RWPE2 (cell line): ENCODE measurements around the gene EPN1.

Experiments used
- ATAC-seq: fragments of 200-7000 bp; cut with Tn5 transposase; 3 replicates; pipeline ENCODE4 v1.9.1; 2021; ENCODE audit warnings: low read depth
- DNase-seq: peaks from one replicate; pipeline ENCODE4 v3.0.0-alpha.2; 2020; ENCODE audit warnings: low spot score
- H3K27ac ChIP-seq: fragments of 450-650 bp; 2 replicates; pipeline ENCODE4 v1.5.1; 2017; ENCODE audit warnings: mild to moderate bottlenecking; ENCODE audit not compliant: poor library complexity, severe bottlenecking
- H3K27me3 ChIP-seq: fragments of 250-450 bp; sonication (Bioruptor Pico); 2 replicates; pipeline ENCODE4 v1.5.1; 2021; ENCODE audit warnings: mild to moderate bottlenecking, moderate library complexity; ENCODE audit not compliant: insufficient read depth, poor library complexity, severe bottlenecking
- H3K36me3 ChIP-seq: fragments of 250-450 bp; sonication (Bioruptor Pico); 2 replicates; pipeline ENCODE4 v1.5.1; 2020; ENCODE audit warnings: low read depth, mild to moderate bottlenecking, moderate library complexity
- H3K4me1 ChIP-seq: fragments of 250-450 bp; sonication (Bioruptor Pico); 2 replicates; pipeline ENCODE4 v1.5.1; 2021; ENCODE audit warnings: mild to moderate bottlenecking, moderate library complexity; ENCODE audit not compliant: insufficient read depth, poor library complexity, severe bottlenecking
- H3K4me3 ChIP-seq: fragments of 250-450 bp; sonication (Bioruptor Pico); 2 replicates; pipeline ENCODE4 v1.5.1; 2021; ENCODE audit warnings: mild to moderate bottlenecking, moderate library complexity; ENCODE audit not compliant: severe bottlenecking
- H3K9me3 ChIP-seq: fragments of 250-450 bp; sonication (Bioruptor Pico); 2 replicates; pipeline ENCODE4 v1.5.1; 2021; ENCODE audit warnings: mild to moderate bottlenecking, moderate library complexity; ENCODE audit not compliant: severe bottlenecking
- CTCF ChIP-seq: fragments of 450-650 bp; IDR thresholded peaks from one replicate; pipeline ENCODE4 v1.5.1; 2017; ENCODE audit warnings: mild to moderate bottlenecking, moderate library complexity; ENCODE audit not compliant: poor library complexity, severe bottlenecking

Gene EPN1

GRCh38 chr19:55697069-55697440 lies 22.0 kb downstream of the EPN1 start:
- Histone ChIP-seq H3K4me3 (no peak overlapping the region), H3K27ac (no peak overlapping the region), H3K4me1 (no peaks in the 10 kb centered on the region), H3K36me3 (peaks cover 11% of the 10 kb centered on the region), H3K9me3 (no peaks in the 10 kb centered on the region), H3K27me3 (no peaks in the 10 kb centered on the region)
- TF ChIP-seq CTCF: no peak
- no peak for ATAC-seq
- DNase-seq: no peak

GRCh38 chr19:55697698-55698097 lies 22.7 kb downstream of the EPN1 start:
- no peak for DNase-seq
- Histone ChIP-seq H3K27ac (no peak overlapping the region), H3K4me3 (no peak overlapping the region), H3K36me3 (peaks cover 11% of the 10 kb centered on the region), H3K9me3 (no peaks in the 10 kb centered on the region), H3K4me1 (no peaks in the 10 kb centered on the region), H3K27me3 (no peaks in the 10 kb centered on the region)
- no peak for TF ChIP-seq CTCF
- no peak for ATAC-seq

- DNase-seq (no peak), ATAC-seq (no peak; the same call in 2 of the 3 replicates)
- H3K27ac ChIP-seq: no peak overlapping the region
- no peaks in the 10 kb centered on the region for H3K27me3 ChIP-seq
- no peaks in the 10 kb centered on the region for H3K4me1 ChIP-seq
- TF ChIP-seq CTCF: no peak
- no peaks in the 10 kb centered on the region for H3K9me3 ChIP-seq
- peaks cover 10% of the 10 kb centered on the region for H3K36me3 ChIP-seq
- H3K4me3 ChIP-seq: no peak overlapping the region
Measured at GRCh38 chr19:55698256-55698655, 23.2 kb downstream of the EPN1 start.

- Histone ChIP-seq H3K36me3 (peaks cover 9% of the 10 kb centered on the region), H3K4me1 (no peaks in the 10 kb centered on the region), H3K27me3 (no peaks in the 10 kb centered on the region), H3K4me3 (no peak overlapping the region), H3K9me3 (no peaks in the 10 kb centered on the region), H3K27ac (no peak overlapping the region)
- ATAC-seq (no peak), DNase-seq (no peak)
- TF ChIP-seq CTCF: no peak
Measured at GRCh38 chr19:55699221-55699620, 24.2 kb downstream of the EPN1 start.

GRCh38 chr19:55700813-55701212 lies 25.8 kb downstream of the EPN1 start:
- DNase-seq: no peak
- no peak for ATAC-seq
- Histone ChIP-seq H3K27me3 (no peaks in the 10 kb centered on the region), H3K27ac (no peak overlapping the region), H3K9me3 (no peaks in the 10 kb centered on the region), H3K4me3 (no peak overlapping the region), H3K36me3 (peaks cover 11% of the 10 kb centered on the region), H3K4me1 (no peaks in the 10 kb centered on the region)
- TF ChIP-seq CTCF: no peak
